Thyroid gland (tissue), 4 donors: ENCODE results near the gene VRK1. TPM values are rescaled to one million over a fixed set of nuclear protein-coding genes. Genes with fewer than 3 reads are reported as not detected.

Source experiments
- DNase-seq, 2 donors: peaks; one replicate each; pipeline ENCODE4 v3.0.0-alpha.2; 2019
- H3K27ac ChIP-seq, 3 donors: fragments of 200-600 bp; sonication (generic); 1 replicate in 2 of 3; 2 replicates in 1 of 3; pipeline ENCODE4 v1.5.1; 2016 to 2019; ENCODE audit warnings: mild to moderate bottlenecking in 1 of 3, moderate library complexity in 1 of 3
- H3K27me3 ChIP-seq: fragments of 200-600 bp; sonication (generic); one replicate; pipeline ENCODE4 v1.5.1; 2019
- H3K36me3 ChIP-seq, 2 donors: fragments of 200-600 bp; sonication (generic); one replicate each; pipeline ENCODE4 v1.5.1; 2016 to 2019
- H3K4me1 ChIP-seq, 2 donors: fragments of 200-600 bp; sonication (generic); one replicate each; pipeline ENCODE4 v1.5.1; 2017 to 2019
- H3K4me3 ChIP-seq, 3 donors: fragments of 200-600 bp; sonication (generic); replicated peaks in 1 of 3; 1 replicate in 2 of 3; 2 replicates in 1 of 3; pipeline ENCODE4 v1.5.1; 2016; ENCODE audit warnings: mild to moderate bottlenecking in 1 of 3
- H3K9me3 ChIP-seq: fragments of 200-600 bp; sonication (generic); one replicate; pipeline ENCODE4 v1.5.1; 2017
- CTCF ChIP-seq, 6 experiments: fragments of 200-600 bp in 3 of 6; fragments of 450-650 bp in 3 of 6; sonication (generic) in 3 of 6; IDR thresholded peaks; one replicate each; pipeline ENCODE4 v1.5.1; 2016 to 2019; ENCODE audit warnings: antibody characterized with exemption in 6 of 6, mild to moderate bottlenecking in 2 of 6, inconsistent platforms in 1 of 6, moderate library complexity in 1 of 6
- POLR2A ChIP-seq, 2 donors: fragments of 450-650 bp; IDR thresholded peaks; one replicate each; pipeline ENCODE4 v1.6.1; 2017; ENCODE audit warnings: antibody characterized with exemption in 2 of 2, mild to moderate bottlenecking in 2 of 2, moderate library complexity in 1 of 2
- WGBS, 2 donors: methylation state at CpG; one replicate each; pipeline ENCODE4 v1.1.5; 2017; 5-methylcytosine and 5-hydroxymethylcytosine counted together
- intact Hi-C: fragments of 100-400 bp; cut with DNase I; formaldehyde crosslinking; loops from one replicate; pipeline ENCODE4 v1.15.1; 2023
- total RNA-seq, 4 donors: library from RNA; depleted of rRNA; stranded (reverse); fragments of >200 nt; gene quantifications; one replicate each; pipeline ENCODE4 v1.2.3, GENCODE V29; 2016

The VRK1 gene
- total RNA-seq, 4 donors from 2014 or later = 10.1 to 44.4 (median 14.2) TPM

- TF ChIP-seq POLR2A (IDR thresholded peaks at IDR 0.05) = no peak
- no peak for TF ChIP-seq CTCF (IDR thresholded peaks at IDR 0.05)
- Histone ChIP-seq H3K4me1 (peaks cover 0 to 1% of the 10 kb centered on the region in 2 donors), H3K27ac (no peak overlapping the region), H3K36me3 (no peaks in the 10 kb centered on the region), H3K4me3 (no peak overlapping the region), H3K9me3 (no peaks in the 10 kb centered on the region), H3K27me3 (no peaks in the 10 kb centered on the region)
- DNase-seq = no peak
- 81 to 85% methylated on average over 12 of the region's 12 CpGs for WGBS, 2 donors
- intact Hi-C loops = no loop called here
Observed at GRCh38 chr14:96893966-96894622, 96.9 kb downstream of the VRK1 start.

- Histone ChIP-seq H3K9me3 (no peaks in the 10 kb centered on the region), H3K4me3 (no peak overlapping the region), H3K27ac (no peak overlapping the region), H3K27me3 (no peaks in the 10 kb centered on the region), H3K36me3 (no peaks in the 10 kb centered on the region), H3K4me1 (no peaks in the 10 kb centered on the region)
- no peak for DNase-seq
- intact Hi-C loops = no loop called here
- WGBS, 2 donors = 81 to 92% methylated on average over 8 of the region's 8 CpGs
- TF ChIP-seq CTCF (IDR thresholded peaks at IDR 0.05) (no peak), POLR2A (IDR thresholded peaks at IDR 0.05) (no peak)
Observed at GRCh38 chr14:96894966-96895365, 97.8 kb downstream of the VRK1 start.

DNA sequence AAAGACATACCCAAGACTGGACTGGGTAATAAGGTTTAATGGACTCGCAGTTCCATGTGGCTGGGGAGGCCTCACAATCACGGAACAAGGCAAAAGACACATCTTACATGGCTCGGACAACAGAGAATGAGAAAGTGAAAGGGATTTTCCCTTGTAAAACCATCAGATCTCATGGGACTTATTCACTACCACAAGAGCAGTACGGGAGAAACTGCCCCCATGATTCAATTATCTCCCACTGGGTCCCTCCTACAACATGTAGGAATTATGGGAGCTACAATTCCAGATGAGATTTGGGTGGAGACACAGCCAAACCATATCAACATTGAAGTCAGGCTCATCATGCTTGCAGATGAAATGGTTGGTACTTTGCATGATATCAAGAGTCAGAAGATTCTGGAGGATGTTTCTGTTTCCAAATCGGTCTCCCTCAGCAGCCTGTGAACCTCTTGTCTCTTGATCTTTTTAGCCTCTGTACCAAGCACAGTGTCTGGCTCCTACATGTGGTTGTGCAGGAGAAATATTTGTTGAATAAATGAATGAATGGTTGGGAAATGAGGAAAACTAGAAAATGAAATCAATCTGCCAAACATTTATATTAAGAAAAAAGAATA is 98.6 kb downstream of the VRK1 start:
- 94 to 97% methylated on average over 5 of the region's 5 CpGs for WGBS, 2 donors
- no peaks in the 10 kb centered on the region for H3K27me3 ChIP-seq

GRCh38 chr14:96897184-96897583 is 100.0 kb downstream of the VRK1 start:
- H3K36me3 ChIP-seq = no peaks in the 10 kb centered on the region
- H3K27ac ChIP-seq = no peak overlapping the region
- TF ChIP-seq CTCF (IDR thresholded peaks at IDR 0.05) = no peak
- no peak for TF ChIP-seq POLR2A (IDR thresholded peaks at IDR 0.05)
- H3K4me3 ChIP-seq = no peak overlapping the region
- H3K4me1 ChIP-seq = no peaks in the 10 kb centered on the region
- WGBS, 2 donors = 89 to 90% methylated on average over 5 of the region's 5 CpGs
- no peaks in the 10 kb centered on the region for H3K9me3 ChIP-seq
- no peak for DNase-seq
- H3K27me3 ChIP-seq = no peaks in the 10 kb centered on the region
- intact Hi-C loops = no loop called here

More for the DNA sequence above, 98.6 kb downstream of the VRK1 start:
- no peak overlapping the region for H3K27ac ChIP-seq
- no peaks in the 10 kb centered on the region for H3K4me1 ChIP-seq
- H3K36me3 ChIP-seq = no peaks in the 10 kb centered on the region
- TF ChIP-seq POLR2A (IDR thresholded peaks at IDR 0.05) (no peak), CTCF (IDR thresholded peaks at IDR 0.05) (no peak)
- no peak for DNase-seq
- no peaks in the 10 kb centered on the region for H3K9me3 ChIP-seq
- H3K4me3 ChIP-seq = no peak overlapping the region
- intact Hi-C loops = no loop called here

- Histone ChIP-seq H3K36me3 (no peaks in the 10 kb centered on the region), H3K27me3 (no peaks in the 10 kb centered on the region), H3K9me3 (no peaks in the 10 kb centered on the region), H3K4me3 (no peak overlapping the region), H3K4me1 (no peaks in the 10 kb centered on the region), H3K27ac (no peak overlapping the region)
- intact Hi-C loops = no loop called here
- no peak for TF ChIP-seq POLR2A (IDR thresholded peaks at IDR 0.05)
- no peak for TF ChIP-seq CTCF (IDR thresholded peaks at IDR 0.05)
- DNase-seq = no peak
- 92 to 94% methylated on average over 3 of the region's 3 CpGs for WGBS, 2 donors
Observed at GRCh38 chr14:96901227-96901626, 104.0 kb downstream of the VRK1 start.
